RWPE2 (cell line): ENCODE data around the gene ANXA6.

ENCODE experiments used
- ATAC-seq: fragments of 200-7000 bp; cut with Tn5 transposase; 3 replicates; pipeline ENCODE4 v1.9.1; 2021; ENCODE audit warnings: low read depth
- DNase-seq: peaks from one replicate; pipeline ENCODE4 v3.0.0-alpha.2; 2020; ENCODE audit warnings: low spot score
- H3K27ac ChIP-seq: fragments of 450-650 bp; 2 replicates; pipeline ENCODE4 v1.5.1; 2017; ENCODE audit warnings: mild to moderate bottlenecking; ENCODE audit not compliant: poor library complexity, severe bottlenecking
- H3K27me3 ChIP-seq: fragments of 250-450 bp; sonication (Bioruptor Pico); 2 replicates; pipeline ENCODE4 v1.5.1; 2021; ENCODE audit warnings: mild to moderate bottlenecking, moderate library complexity; ENCODE audit not compliant: insufficient read depth, poor library complexity, severe bottlenecking
- H3K36me3 ChIP-seq: fragments of 250-450 bp; sonication (Bioruptor Pico); 2 replicates; pipeline ENCODE4 v1.5.1; 2020; ENCODE audit warnings: low read depth, mild to moderate bottlenecking, moderate library complexity
- H3K4me1 ChIP-seq: fragments of 250-450 bp; sonication (Bioruptor Pico); 2 replicates; pipeline ENCODE4 v1.5.1; 2021; ENCODE audit warnings: mild to moderate bottlenecking, moderate library complexity; ENCODE audit not compliant: insufficient read depth, poor library complexity, severe bottlenecking
- H3K4me3 ChIP-seq: fragments of 250-450 bp; sonication (Bioruptor Pico); 2 replicates; pipeline ENCODE4 v1.5.1; 2021; ENCODE audit warnings: mild to moderate bottlenecking, moderate library complexity; ENCODE audit not compliant: severe bottlenecking
- H3K9me3 ChIP-seq: fragments of 250-450 bp; sonication (Bioruptor Pico); 2 replicates; pipeline ENCODE4 v1.5.1; 2021; ENCODE audit warnings: mild to moderate bottlenecking, moderate library complexity; ENCODE audit not compliant: severe bottlenecking
- CTCF ChIP-seq: fragments of 450-650 bp; IDR thresholded peaks from one replicate; pipeline ENCODE4 v1.5.1; 2017; ENCODE audit warnings: mild to moderate bottlenecking, moderate library complexity; ENCODE audit not compliant: poor library complexity, severe bottlenecking

Gene ANXA6

GRCh38 chr5:151075698-151076331 is 81.8 kb downstream of the ANXA6 start:
- TF ChIP-seq CTCF = no peak
- Histone ChIP-seq H3K4me1 (peaks cover 55% of the 10 kb centered on the region), H3K27me3 (no peaks in the 10 kb centered on the region), H3K27ac (peak overlapping the region; percentile 84), H3K4me3 (no peak overlapping the region), H3K9me3 (no peaks in the 10 kb centered on the region), H3K36me3 (peaks cover 68% of the 10 kb centered on the region)
- ATAC-seq (peak; percentile 63), DNase-seq (peak; percentile 89)

- Histone ChIP-seq H3K36me3 (peaks cover 73% of the 10 kb centered on the region), H3K4me3 (no peak overlapping the region), H3K9me3 (no peaks in the 10 kb centered on the region), H3K4me1 (peaks cover 53% of the 10 kb centered on the region), H3K27ac (peak overlapping the region; percentile 84), H3K27me3 (no peaks in the 10 kb centered on the region)
- DNase-seq (no peak), ATAC-seq (no peak)
- TF ChIP-seq CTCF = no peak
Observed at GRCh38 chr5:151074557-151074956, 83.0 kb downstream of the ANXA6 start.

GRCh38 chr5:151073280-151073679 is 84.3 kb downstream of the ANXA6 start:
- DNase-seq (no peak), ATAC-seq (no peak)
- H3K9me3 ChIP-seq = no peaks in the 10 kb centered on the region
- H3K27ac ChIP-seq = peak overlapping the region; percentile 84
- peaks cover 73% of the 10 kb centered on the region for H3K36me3 ChIP-seq
- peaks cover 41% of the 10 kb centered on the region for H3K4me1 ChIP-seq
- no peak overlapping the region for H3K4me3 ChIP-seq
- no peak for TF ChIP-seq CTCF
- no peaks in the 10 kb centered on the region for H3K27me3 ChIP-seq

- H3K27me3 ChIP-seq = no peaks in the 10 kb centered on the region
- H3K9me3 ChIP-seq = no peaks in the 10 kb centered on the region
- DNase-seq (no peak), ATAC-seq (peak; percentile 77)
- no peak for TF ChIP-seq CTCF
- H3K4me1 ChIP-seq = peaks cover 39% of the 10 kb centered on the region
- H3K27ac ChIP-seq = peak overlapping the region; percentile 84
- H3K4me3 ChIP-seq = no peak overlapping the region
- H3K36me3 ChIP-seq = peaks cover 71% of the 10 kb centered on the region
Observed at GRCh38 chr5:151072630-151073025, 85.0 kb downstream of the ANXA6 start.
